ENCODE data around the gene CD52.

DNA sequence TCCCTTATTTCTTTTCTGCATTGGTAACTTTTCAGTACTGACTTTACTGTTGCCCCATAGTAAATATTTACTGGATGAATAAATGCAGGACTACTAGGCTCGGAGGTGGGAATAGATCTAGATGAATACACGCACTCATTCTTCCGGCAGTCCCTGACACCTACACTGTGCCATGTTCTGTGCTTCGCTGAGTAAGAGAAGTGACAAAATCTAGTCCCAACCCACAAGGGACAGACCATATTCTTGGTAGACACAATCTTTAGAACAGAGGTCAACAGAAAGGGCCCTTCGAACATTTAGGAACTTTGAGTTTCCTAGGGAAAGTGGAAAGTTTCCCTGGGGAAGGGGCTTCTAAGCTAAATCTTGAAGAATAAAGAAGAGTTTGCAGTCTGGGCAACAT is 3.3 kb upstream of the CD52 start:
- no peak for TF ChIP-seq CTCF (IDR thresholded peaks at IDR 0.05 in 8 of 11, conservative IDR thresholded peaks at IDR 0.05 in 3 of 11)
- no peak for TF ChIP-seq POLR2AphosphoS5 (IDR thresholded peaks at IDR 0.05)
- TF ChIP-seq POLR2A (IDR thresholded peaks at IDR 0.05): no peak

All from spleen (tissue), 7 donors.